Measurements from ENCODE around the gene USP32. TPM values are rescaled to one million over a fixed set of nuclear protein-coding genes. Genes with fewer than 3 reads are reported as not detected.

Gene USP32
- total RNA-seq, 1 experiment from 2014 or later = 24.7 TPM

- Histone ChIP-seq H3K4me3 (no peak overlapping the region), H3K9me3 (peaks cover under 1% of the 10 kb centered on the region; the same call in 1 of the 2 replicates), H3K36me3 (no peaks in the 10 kb centered on the region), H3K27me3 (no peaks in the 10 kb centered on the region)
- DNase-seq = no peak
Observed at GRCh38 chr17:60415146-60415545, 23.2 kb upstream of the USP32 start.

- DNase-seq = no peak
- Histone ChIP-seq H3K4me3 (no peak overlapping the region), H3K36me3 (no peaks in the 10 kb centered on the region), H3K9me3 (peaks cover 6% of the 10 kb centered on the region; the same call in 1 of the 2 replicates), H3K27me3 (no peaks in the 10 kb centered on the region)
Observed at GRCh38 chr17:60412701-60413100, 20.8 kb upstream of the USP32 start.

GRCh38 chr17:60410001-60410400 lies 18.1 kb upstream of the USP32 start:
- no peaks in the 10 kb centered on the region for H3K27me3 ChIP-seq
- H3K9me3 ChIP-seq = peaks cover 6% of the 10 kb centered on the region; the same call in 1 of the 2 replicates
- H3K4me3 ChIP-seq = no peak overlapping the region
- no peak for DNase-seq
- H3K36me3 ChIP-seq = no peaks in the 10 kb centered on the region

- peaks cover 6% of the 10 kb centered on the region; the same call in 1 of the 2 replicates for H3K9me3 ChIP-seq
- no peak for DNase-seq
- no peaks in the 10 kb centered on the region for H3K36me3 ChIP-seq
- H3K27me3 ChIP-seq = no peaks in the 10 kb centered on the region
- H3K4me3 ChIP-seq = no peak overlapping the region
Observed at GRCh38 chr17:60406887-60407286, 15.0 kb upstream of the USP32 start.

GRCh38 chr17:60403962-60404361 lies 12.0 kb upstream of the USP32 start:
- Histone ChIP-seq H3K9me3 (no peaks in the 10 kb centered on the region), H3K27me3 (no peaks in the 10 kb centered on the region), H3K4me3 (no peak overlapping the region), H3K36me3 (no peaks in the 10 kb centered on the region)
- DNase-seq = no peak

GRCh38 chr17:60403523-60403810 lies 11.5 kb upstream of the USP32 start:
- no peak for DNase-seq
- Histone ChIP-seq H3K27me3 (no peaks in the 10 kb centered on the region), H3K36me3 (no peaks in the 10 kb centered on the region), H3K9me3 (no peaks in the 10 kb centered on the region), H3K4me3 (no peak overlapping the region)

- H3K9me3 ChIP-seq = no peaks in the 10 kb centered on the region
- no peaks in the 10 kb centered on the region for H3K36me3 ChIP-seq
- no peaks in the 10 kb centered on the region for H3K27me3 ChIP-seq
- no peak for DNase-seq
- no peak overlapping the region for H3K4me3 ChIP-seq
Observed at GRCh38 chr17:60401819-60402218, 9.9 kb upstream of the USP32 start.

- no peak for DNase-seq
- Histone ChIP-seq H3K27me3 (no peaks in the 10 kb centered on the region), H3K36me3 (no peaks in the 10 kb centered on the region), H3K9me3 (no peaks in the 10 kb centered on the region), H3K4me3 (no peak overlapping the region)
Observed at GRCh38 chr17:60398227-60398959, 6.5 kb upstream of the USP32 start.

GRCh38 chr17:60396412-60396811 lies 4.5 kb upstream of the USP32 start:
- Histone ChIP-seq H3K4me3 (no peak overlapping the region), H3K27me3 (no peaks in the 10 kb centered on the region), H3K9me3 (no peaks in the 10 kb centered on the region), H3K36me3 (no peaks in the 10 kb centered on the region)
- no peak for DNase-seq

GRCh38 chr17:60395508-60396065 lies 3.7 kb upstream of the USP32 start:
- no peak for DNase-seq
- H3K9me3 ChIP-seq = no peaks in the 10 kb centered on the region
- H3K27me3 ChIP-seq = no peaks in the 10 kb centered on the region
- no peaks in the 10 kb centered on the region for H3K36me3 ChIP-seq
- H3K4me3 ChIP-seq = no peak overlapping the region

- no peaks in the 10 kb centered on the region for H3K27me3 ChIP-seq
- no peak for DNase-seq
- no peaks in the 10 kb centered on the region for H3K36me3 ChIP-seq
- no peak overlapping the region for H3K4me3 ChIP-seq
- H3K9me3 ChIP-seq = no peaks in the 10 kb centered on the region
Observed at GRCh38 chr17:60393840-60394723, 2.1 kb upstream of the USP32 start.

- no peaks in the 10 kb centered on the region for H3K36me3 ChIP-seq
- DNase-seq = peak; percentile 56
- H3K27me3 ChIP-seq = no peaks in the 10 kb centered on the region
- peak overlapping the region; percentile 64 for H3K4me3 ChIP-seq
- no peaks in the 10 kb centered on the region for H3K9me3 ChIP-seq
Observed at GRCh38 chr17:60392845-60393702, 1.1 kb upstream of the USP32 start.

GRCh38 chr17:60391471-60392041 lies 377 bp downstream of the USP32 start:
- H3K4me3 ChIP-seq = peak overlapping the region; percentile 64
- no peak for DNase-seq
- H3K36me3 ChIP-seq = no peaks in the 10 kb centered on the region
- H3K27me3 ChIP-seq = no peaks in the 10 kb centered on the region
- no peaks in the 10 kb centered on the region for H3K9me3 ChIP-seq

- Histone ChIP-seq H3K27me3 (no peaks in the 10 kb centered on the region), H3K4me3 (peak overlapping the region; percentile 64), H3K9me3 (no peaks in the 10 kb centered on the region), H3K36me3 (no peaks in the 10 kb centered on the region)
- DNase-seq = peak; percentile 55
Observed at GRCh38 chr17:60390925-60391470, 935 bp downstream of the USP32 start.

- Histone ChIP-seq H3K4me3 (peak overlapping the region; percentile 64), H3K27me3 (no peaks in the 10 kb centered on the region), H3K9me3 (no peaks in the 10 kb centered on the region), H3K36me3 (no peaks in the 10 kb centered on the region; the same call in 1 of the 2 replicates)
- peak; percentile 46 for DNase-seq
Observed at GRCh38 chr17:60390186-60390585, 1.7 kb downstream of the USP32 start.

- Histone ChIP-seq H3K36me3 (peaks cover 4% of the 10 kb centered on the region), H3K9me3 (no peaks in the 10 kb centered on the region), H3K4me3 (no peak overlapping the region), H3K27me3 (no peaks in the 10 kb centered on the region)
- no peak for DNase-seq
Observed at GRCh38 chr17:60388742-60389141, 3.2 kb downstream of the USP32 start.

Measured in MG63 (cell line).